ENCODE results near the gene RANBP3.
"Not testable (repeated sequence)": the region's sequence is repeated elsewhere in the genome, so short reads cannot be mapped to it uniquely, and the experiment has no call there.

RANBP3 gene

GRCh38 chr19:5977785-5978605 lies at the start of gene RANBP3:
TSS of gene RANBP3 (minus strand) at chr19:5978140. CDS start at chr19:5978082, 58 bp downstream.
- DNase-seq (ENCODE audit: low read depth in 2 of 2) = peak; percentile 99

DNA sequence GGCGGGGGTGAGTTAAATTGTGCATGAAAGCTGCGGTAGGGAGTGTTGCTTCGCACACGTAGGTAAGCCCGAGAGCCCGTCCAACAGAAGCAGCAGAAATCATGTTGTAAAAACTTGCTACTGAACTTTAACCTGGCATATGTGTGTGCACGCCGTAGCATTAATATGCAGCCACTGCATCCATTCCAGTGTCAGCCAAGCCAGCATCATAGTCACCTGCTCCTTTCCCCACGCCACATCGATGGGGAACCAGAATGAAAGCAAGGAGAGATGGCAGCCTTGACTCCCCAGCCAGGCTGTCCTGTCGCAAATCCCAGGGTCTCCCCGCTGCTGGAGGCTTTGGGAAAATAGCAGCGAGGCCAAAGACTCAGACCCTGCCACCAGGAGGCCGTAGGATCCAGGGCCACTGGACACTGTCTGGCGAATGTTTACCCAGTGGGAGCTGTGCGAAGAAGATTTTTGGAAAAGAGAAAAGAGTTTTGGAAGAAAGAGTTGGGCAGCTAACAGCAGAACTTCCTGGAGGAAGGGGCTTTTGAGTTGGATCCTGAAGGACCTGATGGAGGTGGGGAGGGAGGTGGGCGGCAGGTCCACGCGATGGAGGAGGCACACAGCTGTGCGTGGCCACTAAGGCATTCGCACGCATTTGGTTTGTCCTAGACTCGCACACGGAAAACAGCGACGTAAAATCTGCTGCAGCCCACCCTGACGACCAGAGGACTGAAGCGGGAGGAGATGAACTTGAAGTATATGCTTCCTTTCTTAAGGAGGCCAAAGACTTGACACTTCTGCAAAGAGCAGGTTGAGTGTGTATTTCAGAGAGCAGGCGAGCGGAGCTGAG lies 48.7 kb upstream of the RANBP3 start:
- no peak for DNase-seq (ENCODE audit: low read depth in 2 of 2)

- DNase-seq (ENCODE audit: low read depth in 2 of 2) = not testable (repeated sequence)
Observed at GRCh38 chr19:6024756-6025155, 46.8 kb upstream of the RANBP3 start.

- DNase-seq (ENCODE audit: low read depth in 2 of 2) = no peak
Observed at GRCh38 chr19:6023936-6024335, 46.0 kb upstream of the RANBP3 start.

DNA sequence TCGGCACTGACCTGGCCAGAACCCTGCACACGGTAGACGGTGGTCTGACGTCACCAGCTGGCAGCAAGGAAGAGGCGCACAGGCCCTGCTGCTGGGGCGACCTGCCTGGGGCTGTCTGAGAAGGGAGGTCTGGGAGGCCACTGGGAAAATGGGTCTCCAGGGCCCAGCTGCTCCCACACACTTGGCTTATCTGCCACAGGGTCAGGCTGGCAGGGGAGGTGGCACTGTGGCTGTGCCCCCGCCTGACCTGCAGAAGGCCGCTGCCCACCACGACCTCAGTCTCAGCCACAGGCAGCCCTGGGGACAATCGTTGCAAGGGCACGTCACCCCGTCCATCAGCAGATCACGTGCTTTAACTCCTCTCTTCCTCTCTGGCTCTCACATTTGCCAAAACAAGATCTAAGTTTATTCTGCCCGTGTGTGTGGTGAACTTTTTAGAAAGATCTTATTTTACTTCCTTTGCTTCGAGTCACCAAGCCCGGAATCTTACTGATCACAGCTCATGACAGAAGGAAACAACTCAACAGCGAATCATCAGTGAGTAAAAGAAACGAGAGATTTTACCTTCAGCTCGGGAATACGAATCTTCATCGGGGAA lies 45.2 kb upstream of the RANBP3 start:
- no peak for DNase-seq (ENCODE audit: low read depth in 2 of 2)

- no peak for DNase-seq (ENCODE audit: low read depth in 2 of 2)
Observed at GRCh38 chr19:6022570-6023064, 44.7 kb upstream of the RANBP3 start.

DNA sequence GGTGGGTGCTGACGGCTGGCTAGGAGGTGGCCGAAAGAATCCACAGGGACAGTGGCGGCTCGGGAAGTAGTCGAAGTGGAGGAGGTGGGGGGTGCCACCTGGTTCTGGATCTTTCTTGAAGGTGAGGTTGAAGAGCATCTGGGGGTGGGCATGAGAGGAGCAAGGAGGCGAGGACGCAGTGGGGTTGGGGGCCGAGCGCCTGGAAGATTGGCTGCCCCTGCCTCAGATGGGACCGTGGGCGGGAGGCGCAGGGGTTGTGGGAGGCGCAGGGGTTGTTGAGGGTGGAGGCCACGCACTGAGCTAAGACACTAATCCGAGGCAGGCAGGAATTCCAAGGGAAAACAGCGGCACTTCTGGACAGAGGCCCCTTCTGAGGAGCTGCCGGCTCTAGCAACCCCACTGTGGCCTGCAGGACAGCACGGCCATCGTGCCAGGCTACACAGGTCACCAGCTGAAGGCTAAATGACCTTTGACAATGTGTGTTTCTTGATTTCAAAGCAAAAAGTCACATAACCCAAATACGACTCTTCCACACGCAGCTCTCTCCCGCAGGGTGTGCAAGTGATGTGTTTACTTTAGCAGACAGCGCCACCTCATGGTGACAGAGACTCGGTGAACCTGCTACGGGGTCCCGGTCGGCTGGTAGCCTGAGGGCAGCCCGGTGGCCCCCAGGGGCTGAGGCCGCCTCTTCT lies 44.1 kb upstream of the RANBP3 start:
- DNase-seq (ENCODE audit: low read depth in 2 of 2) = peak; percentile 42 to 60

GRCh38 chr19:6020972-6021805 lies 43.2 kb upstream of the RANBP3 start:
- no peak for DNase-seq (ENCODE audit: low read depth in 2 of 2)

DNA sequence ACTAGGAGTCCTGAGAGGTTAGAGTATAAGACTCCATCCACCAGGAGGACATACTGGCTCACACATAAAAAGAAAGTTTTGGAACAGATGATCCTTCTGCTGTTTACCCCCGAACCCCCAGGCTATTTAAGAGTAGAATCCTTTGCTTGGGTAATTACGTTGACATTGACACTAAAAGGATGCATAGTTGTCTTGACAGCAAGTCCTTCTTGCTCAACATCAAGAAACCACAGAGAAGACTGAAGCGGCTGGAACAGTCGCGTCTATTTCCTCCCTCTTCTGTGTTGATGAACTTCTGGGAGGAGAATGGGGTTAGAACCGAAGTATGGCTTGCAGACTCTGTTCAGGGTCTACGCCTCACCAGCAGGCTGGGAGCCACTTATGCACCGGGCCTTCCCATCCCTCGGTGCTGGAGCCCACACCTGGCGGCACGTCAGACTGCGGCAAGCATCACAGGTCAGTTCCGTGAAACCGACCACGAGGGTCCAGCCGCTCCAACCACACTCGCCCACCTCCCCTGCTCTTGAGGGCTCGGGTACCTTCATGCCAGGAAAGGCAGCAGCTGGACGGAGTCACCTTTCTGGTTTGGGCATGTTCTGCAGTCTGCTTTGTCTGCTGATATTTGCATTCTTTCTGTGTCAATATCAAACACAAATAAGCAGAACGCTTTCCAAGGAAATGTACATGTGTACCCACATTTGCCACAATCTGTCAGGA lies 42.4 kb upstream of the RANBP3 start:
- DNase-seq (ENCODE audit: low read depth in 2 of 2) = no peak

DNA sequence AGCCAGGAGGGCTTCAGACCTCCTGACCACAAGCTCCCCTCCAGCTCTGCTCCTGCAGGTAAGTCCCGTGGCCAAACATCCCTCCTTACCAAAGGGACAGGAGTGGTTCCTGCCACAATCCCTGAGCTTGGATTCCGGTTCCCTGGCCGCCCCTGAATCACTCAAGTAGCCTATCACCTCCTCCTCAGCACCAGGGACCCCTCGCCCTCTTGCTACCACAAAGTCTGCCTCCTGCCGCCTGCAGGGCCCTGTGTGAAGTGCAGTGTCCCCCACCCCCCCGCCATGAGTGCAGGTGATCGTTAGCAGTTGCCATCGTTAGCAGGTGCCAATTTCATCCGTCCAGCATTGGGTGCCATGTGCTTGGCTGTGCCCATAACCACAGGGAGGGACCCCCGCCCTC lies 40.8 kb upstream of the RANBP3 start:
- DNase-seq (ENCODE audit: low read depth in 2 of 2) = no peak

GRCh38 chr19:6017576-6017975 lies 39.6 kb upstream of the RANBP3 start:
- no peak for DNase-seq (ENCODE audit: low read depth in 2 of 2)

DNA sequence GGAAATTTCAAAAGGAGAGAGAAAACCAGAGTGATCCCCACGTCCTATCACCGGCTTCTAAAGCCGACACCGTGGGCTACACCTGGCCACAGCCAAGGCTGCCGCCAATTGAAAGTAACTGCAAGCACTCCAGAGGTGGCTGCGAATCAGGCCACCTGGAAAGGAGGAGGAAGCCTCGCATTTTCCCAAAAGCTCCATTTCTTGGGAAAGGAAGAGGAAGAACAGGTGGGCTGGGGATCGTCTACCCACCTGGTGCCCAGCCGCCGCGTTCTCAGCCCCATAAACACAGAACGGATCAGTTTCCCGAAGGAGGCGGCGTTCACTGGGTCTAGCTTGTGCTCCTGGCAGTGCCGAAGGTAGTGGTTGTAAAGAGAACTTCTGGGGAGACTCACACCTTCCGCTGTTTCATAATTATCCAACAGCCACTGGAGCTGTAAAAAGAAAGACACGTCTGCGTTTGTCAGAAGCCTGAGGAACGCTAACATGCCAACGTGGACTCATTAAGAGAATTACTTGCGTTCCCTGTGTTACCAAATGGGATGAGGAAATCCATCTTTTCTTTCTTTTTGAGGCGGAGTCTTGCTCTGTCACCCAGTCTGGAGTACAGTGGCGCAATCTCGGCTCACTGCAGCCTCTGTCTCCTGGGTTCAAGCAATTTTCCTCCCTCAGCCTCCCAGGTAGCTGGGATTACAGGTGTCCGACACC lies 38.1 kb upstream of the RANBP3 start:
- no peak for DNase-seq (ENCODE audit: low read depth in 2 of 2)

GRCh38 chr19:6014551-6015135 lies 36.7 kb upstream of the RANBP3 start:
- no peak for DNase-seq (ENCODE audit: low read depth in 2 of 2)

DNA sequence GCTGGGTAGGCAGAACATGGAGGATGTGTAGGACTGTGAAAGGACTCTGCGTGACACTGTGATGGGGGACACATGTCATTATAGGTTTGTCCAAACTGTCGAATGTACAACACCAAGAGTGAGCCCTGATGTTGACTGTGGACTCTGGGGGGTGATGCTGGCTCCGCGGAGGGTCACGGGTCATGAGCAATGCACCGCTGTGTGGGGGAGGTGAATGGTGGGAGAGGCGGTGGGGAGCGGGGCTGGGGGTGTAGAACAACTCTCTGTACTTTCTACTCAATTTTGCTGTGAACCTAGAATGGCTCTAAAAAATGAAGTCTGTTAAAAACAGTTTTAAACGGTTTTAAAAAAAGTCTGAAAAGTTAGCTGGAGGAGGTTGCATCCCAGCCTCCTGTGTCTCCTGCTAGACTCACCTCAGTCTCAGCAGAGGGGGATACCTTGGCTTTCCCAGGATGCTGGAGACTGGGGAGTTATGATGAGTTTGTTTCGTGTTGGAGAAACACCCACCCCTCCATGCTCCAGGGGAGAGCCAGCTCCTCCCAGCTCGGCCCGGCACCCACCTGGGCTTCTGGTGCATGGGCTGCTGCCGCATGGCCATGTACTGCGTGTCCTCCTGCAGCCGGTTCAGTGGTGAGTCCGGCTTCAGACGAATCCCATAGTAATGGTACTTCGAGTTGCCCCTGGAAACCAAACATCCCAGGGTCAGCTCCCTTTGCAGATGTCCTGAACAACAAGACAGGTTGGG lies 34.7 kb upstream of the RANBP3 start:
- no peak for DNase-seq (ENCODE audit: low read depth in 2 of 2)

DNA sequence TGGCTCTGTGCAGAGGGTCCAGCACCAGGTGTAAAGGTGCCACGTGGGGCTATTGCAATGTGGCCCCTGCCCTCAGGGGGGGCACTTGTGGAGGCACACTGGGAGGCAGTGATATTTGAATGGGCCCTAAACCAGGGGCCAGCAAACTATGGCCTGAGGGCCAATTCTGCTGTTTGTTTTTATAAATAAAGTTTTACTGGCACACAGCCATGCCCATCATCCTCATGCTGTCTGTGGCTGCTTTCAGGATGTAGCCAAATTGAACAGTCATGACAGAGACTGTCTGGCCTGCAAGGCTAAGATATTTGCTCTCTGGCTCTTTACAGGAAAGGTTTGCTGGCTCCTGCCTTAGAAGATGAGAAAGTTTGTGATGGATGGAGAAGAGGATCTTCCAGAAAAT lies 33.9 kb upstream of the RANBP3 start:
- no peak for DNase-seq (ENCODE audit: low read depth in 2 of 2)

- no peak for DNase-seq (ENCODE audit: low read depth in 2 of 2)
Observed at GRCh38 chr19:6011206-6011605, 33.3 kb upstream of the RANBP3 start.

DNA sequence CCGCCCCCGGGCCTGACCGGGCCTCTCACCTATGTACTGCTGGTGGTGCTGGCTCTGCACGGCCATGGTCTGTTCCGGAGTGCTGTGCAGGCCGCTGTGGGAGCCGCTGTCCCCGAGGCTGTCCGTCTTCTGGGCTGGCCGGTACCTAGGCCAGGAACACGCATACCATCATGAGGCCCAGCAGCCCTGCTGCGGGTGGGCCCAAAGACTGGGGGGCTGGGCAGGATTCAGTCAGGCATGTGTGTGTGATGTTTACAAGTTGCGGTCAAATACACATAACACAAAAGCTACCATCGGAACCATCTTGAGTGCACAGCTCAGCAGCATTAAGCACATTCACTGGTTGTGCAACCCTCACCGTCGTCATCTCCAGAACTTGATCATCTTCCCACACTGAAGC lies 32.2 kb upstream of the RANBP3 start:
- no peak for DNase-seq (ENCODE audit: low read depth in 2 of 2)

- DNase-seq (ENCODE audit: low read depth in 2 of 2) = no peak
Observed at GRCh38 chr19:6007866-6008265, 29.9 kb upstream of the RANBP3 start.

Measured in stimulated activated CD8-positive, alpha-beta memory T cell treated with anti-CD3 and anti-CD28 coated beads, Interleukin-15, amount 100 ng/mL, for 48 hours (primary cell).